Non-pigmented ciliary epithelial cell (primary cell): Measurements from ENCODE around the gene ERVFRD-1.
"Not testable (repeated sequence)": the region's sequence is repeated elsewhere in the genome, so short reads cannot be mapped to it uniquely, and the experiment has no call there.

Experiments used
- DNase-seq: peaks from one replicate; pipeline ENCODE4 v3.0.0-alpha.2; 2010; ENCODE audit warnings: low read depth

Gene ERVFRD-1

GRCh38 chr6:11129908-11130565 is 18.5 kb upstream of the ERVFRD-1 start:
- no peak for DNase-seq

GRCh38 chr6:11128608-11129007 is 17.1 kb upstream of the ERVFRD-1 start:
- DNase-seq = no peak

GRCh38 chr6:11126876-11127275 is 15.4 kb upstream of the ERVFRD-1 start:
- no peak for DNase-seq

- no peak for DNase-seq
These were observed 12.5 kb upstream of the ERVFRD-1 start for GRCh38 chr6:11123978-11124377.

- no peak for DNase-seq
These were observed 10.9 kb upstream of the ERVFRD-1 start for GRCh38 chr6:11122380-11122779.

- DNase-seq = no peak
These were observed 10.3 kb upstream of the ERVFRD-1 start for GRCh38 chr6:11121851-11122250.

GRCh38 chr6:11120271-11121005 is 8.9 kb upstream of the ERVFRD-1 start:
- DNase-seq = no peak

- not testable (repeated sequence) for DNase-seq
These were observed 4.4 kb upstream of the ERVFRD-1 start for GRCh38 chr6:11115808-11116536.

- no peak for DNase-seq
These were observed 1.5 kb upstream of the ERVFRD-1 start for GRCh38 chr6:11113038-11113437.

GRCh38 chr6:11111769-11112437 is 378 bp upstream of the ERVFRD-1 start:
- no peak for DNase-seq

- DNase-seq = no peak
These were observed 2.8 kb downstream of the ERVFRD-1 start for GRCh38 chr6:11108726-11109125.

- no peak for DNase-seq
These were observed 8.5 kb downstream of the ERVFRD-1 start for GRCh38 chr6:11103065-11103464.

GRCh38 chr6:11101417-11101816 is 10.1 kb downstream of the ERVFRD-1 start:
- DNase-seq = no peak

GRCh38 chr6:11098004-11098403 is 13.5 kb downstream of the ERVFRD-1 start:
- no peak for DNase-seq

GRCh38 chr6:11097476-11097875 is 14.0 kb downstream of the ERVFRD-1 start:
- DNase-seq = no peak

GRCh38 chr6:11096109-11096508 is 15.4 kb downstream of the ERVFRD-1 start:
- peak; percentile 37 for DNase-seq

- no peak for DNase-seq
These were observed 16.6 kb downstream of the ERVFRD-1 start for GRCh38 chr6:11094941-11095340.

- no peak for DNase-seq
These were observed 17.1 kb downstream of the ERVFRD-1 start for GRCh38 chr6:11094411-11094851.

- DNase-seq = peak; percentile 96
These were observed 17.7 kb downstream of the ERVFRD-1 start, which contains the start of gene SMIM13 for GRCh38 chr6:11093626-11094410. SMIM13 (plus strand) TSS chr6:11093834; CDS start chr6:11094314, 480 bp downstream.

GRCh38 chr6:11093376-11093625 is 18.2 kb downstream of the ERVFRD-1 start:
- no peak for DNase-seq

- DNase-seq = no peak
These were observed 18.7 kb downstream of the ERVFRD-1 start for GRCh38 chr6:11092668-11093375.
